Breast epithelium (tissue), 4 donors: ENCODE results near the gene HSP90AB1. TPM values are rescaled to one million over a fixed set of nuclear protein-coding genes. Genes with fewer than 3 reads are reported as not detected.

ENCODE experiments used
- DNase-seq, 2 donors: peaks; one replicate each; pipeline ENCODE4 v3.0.0-alpha.2; 2019; ENCODE audit warnings: low spot score in 2 of 2
- H3K27ac ChIP-seq, 2 donors: fragments of 200-600 bp; sonication (generic) in 1 of 2; one replicate each; pipeline ENCODE4 v1.5.1; 2016 to 2019; ENCODE audit warnings: mild to moderate bottlenecking in 1 of 2
- H3K27me3 ChIP-seq, 2 donors: fragments of 200-600 bp; sonication (generic) in 1 of 2; one replicate each; pipeline versions ENCODE4 v1.5.1 to v1.6.0; 2017 to 2019; ENCODE audit warnings: control low read depth in 1 of 2, mild to moderate bottlenecking in 1 of 2
- H3K36me3 ChIP-seq: fragments of 200-600 bp; one replicate; pipeline ENCODE4 v1.5.1; 2019
- H3K4me1 ChIP-seq, 2 donors: fragments of 200-600 bp; sonication (generic); one replicate each; pipeline ENCODE4 v1.5.1; 2016 to 2019; ENCODE audit warnings: control low read depth in 1 of 2
- H3K4me3 ChIP-seq, 3 donors: fragments of 200-600 bp; sonication (generic); 1 replicate in 2 of 3; 2 replicates in 1 of 3; pipeline ENCODE4 v1.5.1; 2016 to 2019; ENCODE audit warnings: mild to moderate bottlenecking in 3 of 3, moderate library complexity in 2 of 3
- H3K9me3 ChIP-seq, 2 donors: fragments of 200-600 bp; sonication (generic) in 1 of 2; one replicate each; pipeline ENCODE4 v1.5.1; 2016 to 2019; ENCODE audit warnings: control low read depth in 1 of 2
- POLR2A ChIP-seq: fragments of 450-650 bp; IDR thresholded peaks from one replicate; pipeline ENCODE4 v1.6.1; 2016; ENCODE audit warnings: antibody characterized with exemption, mild to moderate bottlenecking, moderate library complexity
- POLR2AphosphoS5 ChIP-seq, 3 donors: sonication (generic); formaldehyde crosslinking; IDR thresholded peaks; one replicate each; pipeline ENCODE4 v1.6.1; 2017; ENCODE audit warnings: antibody characterized with exemption in 3 of 3
- intact Hi-C: fragments of 100-400 bp; cut with DNase I; formaldehyde crosslinking; loops from one replicate; pipeline ENCODE4 v1.15.1; 2023; ENCODE audit warnings: low total_unique reads
- total RNA-seq, 3 donors: library from RNA; depleted of rRNA; stranded (reverse); fragments of >200 nt; gene quantifications; one replicate each; pipeline ENCODE4 v1.1.0, GENCODE V29; 2016
- TF ChIP-seq, protein P1 (sequence below), 3 donors: fragments of 450-650 bp; IDR thresholded peaks; one replicate each; pipeline ENCODE4 v1.5.1; 2016 to 2017; ENCODE audit warnings: antibody characterized with exemption in 3 of 3, mild to moderate bottlenecking in 3 of 3, moderate library complexity in 3 of 3

Gene HSP90AB1
- total RNA-seq, 3 donors from 2014 or later = 643 to 810 (median 662) TPM

DNA sequence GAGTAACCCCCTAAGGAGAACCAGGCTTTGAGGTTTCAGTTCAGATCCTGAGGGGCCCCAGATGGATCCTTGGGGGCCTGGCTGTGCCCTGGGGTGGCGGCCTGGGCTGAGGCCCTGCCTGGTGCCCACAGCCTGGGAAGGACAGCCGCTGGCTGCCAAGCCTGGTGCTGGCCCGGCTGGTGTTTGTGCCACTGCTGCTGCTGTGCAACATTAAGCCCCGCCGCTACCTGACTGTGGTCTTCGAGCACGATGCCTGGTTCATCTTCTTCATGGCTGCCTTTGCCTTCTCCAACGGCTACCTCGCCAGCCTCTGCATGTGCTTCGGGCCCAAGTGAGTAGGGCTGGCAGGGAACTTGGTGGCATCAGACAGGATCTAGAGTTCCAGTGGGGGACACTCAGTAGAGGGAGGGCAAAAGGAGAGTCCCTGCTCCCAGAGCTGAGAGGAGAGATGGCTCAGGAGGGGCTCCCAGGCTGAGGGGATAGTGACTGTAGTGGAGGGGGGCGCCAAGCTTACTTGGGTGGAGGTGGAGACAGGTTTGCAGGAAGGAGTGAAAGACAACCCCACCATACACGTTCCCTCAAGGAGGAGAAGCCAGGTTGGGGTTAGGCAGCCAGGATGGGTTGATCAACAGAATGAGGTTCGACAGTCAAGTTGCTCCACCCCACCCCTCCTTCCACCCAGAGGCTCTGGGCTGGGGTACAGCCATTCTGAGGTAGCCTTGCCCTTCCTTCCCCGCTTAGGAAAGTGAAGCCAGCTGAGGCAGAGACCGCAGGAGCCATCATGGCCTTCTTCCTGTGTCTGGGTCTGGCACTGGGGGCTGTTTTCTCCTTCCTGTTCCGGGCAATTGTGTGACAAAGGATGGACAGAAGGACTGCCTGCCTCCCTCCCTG is 14.0 kb upstream of the HSP90AB1 start:
- TF ChIP-seq, protein P1, sequence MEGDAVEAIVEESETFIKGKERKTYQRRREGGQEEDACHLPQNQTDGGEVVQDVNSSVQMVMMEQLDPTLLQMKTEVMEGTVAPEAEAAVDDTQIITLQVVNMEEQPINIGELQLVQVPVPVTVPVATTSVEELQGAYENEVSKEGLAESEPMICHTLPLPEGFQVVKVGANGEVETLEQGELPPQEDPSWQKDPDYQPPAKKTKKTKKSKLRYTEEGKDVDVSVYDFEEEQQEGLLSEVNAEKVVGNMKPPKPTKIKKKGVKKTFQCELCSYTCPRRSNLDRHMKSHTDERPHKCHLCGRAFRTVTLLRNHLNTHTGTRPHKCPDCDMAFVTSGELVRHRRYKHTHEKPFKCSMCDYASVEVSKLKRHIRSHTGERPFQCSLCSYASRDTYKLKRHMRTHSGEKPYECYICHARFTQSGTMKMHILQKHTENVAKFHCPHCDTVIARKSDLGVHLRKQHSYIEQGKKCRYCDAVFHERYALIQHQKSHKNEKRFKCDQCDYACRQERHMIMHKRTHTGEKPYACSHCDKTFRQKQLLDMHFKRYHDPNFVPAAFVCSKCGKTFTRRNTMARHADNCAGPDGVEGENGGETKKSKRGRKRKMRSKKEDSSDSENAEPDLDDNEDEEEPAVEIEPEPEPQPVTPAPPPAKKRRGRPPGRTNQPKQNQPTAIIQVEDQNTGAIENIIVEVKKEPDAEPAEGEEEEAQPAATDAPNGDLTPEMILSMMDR (IDR thresholded peaks at IDR 0.05) = no peak
- TF ChIP-seq POLR2A (no peak), POLR2AphosphoS5 (IDR thresholded peaks at IDR 0.05) (no peak)
- H3K36me3 ChIP-seq = no peaks in the 10 kb centered on the region
- DNase-seq = no peak
- peak overlapping the region; percentile 93 to 99 for H3K27ac ChIP-seq
- no peaks in the 10 kb centered on the region for H3K27me3 ChIP-seq
- intact Hi-C loops = no loop called here
- no peaks in the 10 kb centered on the region for H3K9me3 ChIP-seq
- no peak overlapping the region for H3K4me3 ChIP-seq
- peaks cover 15 to 26% of the 10 kb centered on the region in 2 donors for H3K4me1 ChIP-seq

DNA sequence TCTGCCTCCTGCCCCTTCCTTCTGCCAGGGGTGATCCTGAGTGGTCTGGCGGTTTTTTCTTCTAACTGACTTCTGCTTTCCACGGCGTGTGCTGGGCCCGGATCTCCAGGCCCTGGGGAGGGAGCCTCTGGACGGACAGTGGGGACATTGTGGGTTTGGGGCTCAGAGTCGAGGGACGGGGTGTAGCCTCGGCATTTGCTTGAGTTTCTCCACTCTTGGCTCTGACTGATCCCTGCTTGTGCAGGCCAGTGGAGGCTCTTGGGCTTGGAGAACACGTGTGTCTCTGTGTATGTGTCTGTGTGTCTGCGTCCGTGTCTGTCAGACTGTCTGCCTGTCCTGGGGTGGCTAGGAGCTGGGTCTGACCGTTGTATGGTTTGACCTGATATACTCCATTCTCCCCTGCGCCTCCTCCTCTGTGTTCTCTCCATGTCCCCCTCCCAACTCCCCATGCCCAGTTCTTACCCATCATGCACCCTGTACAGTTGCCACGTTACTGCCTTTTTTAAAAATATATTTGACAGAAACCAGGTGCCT is 13.3 kb upstream of the HSP90AB1 start:
- TF ChIP-seq POLR2A (no peak), POLR2AphosphoS5 (IDR thresholded peaks at IDR 0.05) (no peak)
- TF ChIP-seq, protein P1 (IDR thresholded peaks at IDR 0.05) = no peak
- H3K9me3 ChIP-seq = no peaks in the 10 kb centered on the region
- no peak overlapping the region for H3K4me3 ChIP-seq
- H3K27me3 ChIP-seq = no peaks in the 10 kb centered on the region
- DNase-seq = no peak
- H3K36me3 ChIP-seq = no peaks in the 10 kb centered on the region
- peaks cover 11 to 26% of the 10 kb centered on the region in 2 donors for H3K4me1 ChIP-seq
- peak overlapping the region; percentile 93 to 99 for H3K27ac ChIP-seq
- intact Hi-C loops = no loop called here

DNA sequence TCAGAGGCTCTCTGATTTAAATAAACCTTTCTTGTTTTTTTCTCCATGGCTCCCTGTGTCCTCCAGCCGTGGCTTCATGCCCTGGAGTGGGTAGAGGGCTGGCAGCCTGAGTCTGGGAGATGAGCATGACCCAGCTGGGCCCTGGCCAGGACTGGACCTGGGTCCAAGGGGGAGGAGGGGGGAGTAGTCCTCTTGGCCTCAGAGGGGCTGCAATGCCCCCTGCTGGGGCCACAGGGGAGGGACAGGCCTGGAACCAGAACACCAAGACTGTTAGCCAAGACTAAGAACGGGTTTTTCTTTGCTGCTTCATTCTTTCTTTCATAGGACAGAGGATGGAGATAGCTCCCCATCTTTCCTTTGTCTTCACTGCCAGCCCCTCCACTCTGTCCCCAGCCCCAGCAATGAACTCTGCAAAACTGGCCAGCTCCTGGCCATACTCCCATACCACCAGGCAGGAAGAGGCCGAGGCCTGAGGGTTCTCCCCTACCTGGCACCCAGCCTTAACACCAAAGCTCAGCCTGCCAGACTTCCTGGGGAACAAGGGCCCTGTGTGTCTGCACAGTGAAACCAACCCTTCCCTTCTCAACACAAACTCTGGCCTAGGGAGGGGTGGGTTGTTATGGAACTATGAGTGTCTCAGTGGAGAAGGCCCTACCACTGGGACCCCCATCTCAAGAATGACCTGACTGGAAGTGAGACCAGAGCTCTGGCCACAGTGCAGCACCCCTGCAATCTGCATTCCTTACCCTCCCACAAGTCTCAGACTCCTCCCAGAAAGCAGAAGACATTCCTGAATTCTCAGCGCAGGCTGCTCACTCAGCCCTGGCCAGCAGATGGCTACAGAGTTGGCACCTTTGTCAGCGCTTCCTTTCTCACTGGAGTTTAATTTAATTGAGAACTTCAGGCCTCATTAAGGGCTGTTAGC is 12.5 kb upstream of the HSP90AB1 start:
- Histone ChIP-seq H3K9me3 (no peaks in the 10 kb centered on the region), H3K27ac (peak overlapping the region; percentile 93 to 99), H3K4me3 (no peak overlapping the region), H3K27me3 (no peaks in the 10 kb centered on the region), H3K36me3 (no peaks in the 10 kb centered on the region), H3K4me1 (peaks cover 11 to 26% of the 10 kb centered on the region in 2 donors)
- intact Hi-C loops = loop anchor here (5.0 kb wide), 1 partner anchor 62 kb away; no protein-coding TSS in a partner anchor
- TF ChIP-seq POLR2A (no peak), POLR2AphosphoS5 (IDR thresholded peaks at IDR 0.05) (peak; percentile 20 to 46 (median 24))
- TF ChIP-seq, protein P1 (IDR thresholded peaks at IDR 0.05) = peak; percentile 63 to 92 (median 81)
- DNase-seq = peak; percentile 70 to 91

DNA sequence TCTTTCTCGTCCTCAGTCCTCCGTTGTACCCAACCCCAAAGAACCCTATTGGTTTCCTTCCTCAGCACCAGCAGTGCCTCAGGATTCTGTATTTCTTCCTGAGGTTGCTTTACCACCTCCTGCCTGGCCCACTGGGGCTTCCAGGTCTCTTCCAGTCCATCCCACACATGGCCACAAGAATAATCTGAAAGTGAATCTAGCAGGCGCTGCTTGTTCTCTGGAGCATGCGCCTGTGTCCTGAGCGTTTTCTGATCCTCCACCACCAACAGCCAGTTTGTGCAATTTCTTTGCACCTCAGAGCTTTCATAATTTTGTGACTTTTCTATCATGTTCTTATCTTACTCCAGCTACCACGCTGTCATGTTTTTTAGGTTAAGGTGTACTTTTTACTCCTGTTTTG is 11.6 kb upstream of the HSP90AB1 start:
- intact Hi-C loops = loop anchor here (5.0 kb wide), 1 partner anchor 63 kb away; no protein-coding TSS in a partner anchor
- H3K9me3 ChIP-seq = no peaks in the 10 kb centered on the region
- peak overlapping the region; percentile 93 to 99 for H3K27ac ChIP-seq
- DNase-seq = no peak
- no peaks in the 10 kb centered on the region for H3K36me3 ChIP-seq
- TF ChIP-seq POLR2A (no peak), POLR2AphosphoS5 (IDR thresholded peaks at IDR 0.05) (no peak)
- TF ChIP-seq, protein P1 (IDR thresholded peaks at IDR 0.05) = no peak
- H3K4me3 ChIP-seq = no peak overlapping the region
- no peaks in the 10 kb centered on the region for H3K27me3 ChIP-seq
- peaks cover 11 to 26% of the 10 kb centered on the region in 2 donors for H3K4me1 ChIP-seq
